Cardiac fibroblast (primary cell): ENCODE measurements around the gene PCED1B.
"Not testable (repeated sequence)": the region's sequence is repeated elsewhere in the genome, so short reads cannot be mapped to it uniquely, and the experiment has no call there.

Experiments
- DNase-seq, 2 donors: peaks; one replicate each; pipeline versions ENCODE4 v3.0.0 to v3.0.0-alpha.2; 2010; ENCODE audit warnings: low read depth in 2 of 2
- H3K4me3 ChIP-seq, 2 donors: replicated peaks in 1 of 2; 1 replicate in 1 of 2; 2 replicates in 1 of 2; pipeline ENCODE4 v1.5.1; 2011; ENCODE audit warnings: low read depth in 2 of 2, low read length in 2 of 2, mild to moderate bottlenecking in 2 of 2, moderate library complexity in 1 of 2
- TF ChIP-seq, protein P1 (sequence below): IDR thresholded peaks from one replicate; pipeline ENCODE4 v1.5.1; 2011; ENCODE audit warnings: low read depth, mild to moderate bottlenecking, low read length, inconsistent platforms

Gene PCED1B

DNA sequence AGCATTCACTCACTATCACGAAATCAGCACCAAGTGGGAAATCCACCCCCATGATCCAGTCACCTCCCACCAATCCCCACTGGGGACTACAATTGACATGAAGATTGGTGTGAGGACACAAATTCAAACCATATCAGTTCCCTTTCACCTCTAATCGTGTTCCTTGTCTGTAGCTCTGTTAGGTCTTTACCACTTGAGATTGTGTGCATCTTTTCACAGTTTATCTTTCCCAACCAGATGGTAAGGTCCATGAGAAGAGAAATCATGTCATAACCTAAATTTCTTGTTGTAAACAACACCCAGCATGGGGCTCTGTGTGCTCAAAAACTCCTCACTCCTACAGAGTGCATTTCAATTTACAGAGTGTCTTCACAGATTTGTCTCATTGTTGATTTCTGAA is 27.1 kb upstream of the PCED1B start:
- TF ChIP-seq, protein P1, sequence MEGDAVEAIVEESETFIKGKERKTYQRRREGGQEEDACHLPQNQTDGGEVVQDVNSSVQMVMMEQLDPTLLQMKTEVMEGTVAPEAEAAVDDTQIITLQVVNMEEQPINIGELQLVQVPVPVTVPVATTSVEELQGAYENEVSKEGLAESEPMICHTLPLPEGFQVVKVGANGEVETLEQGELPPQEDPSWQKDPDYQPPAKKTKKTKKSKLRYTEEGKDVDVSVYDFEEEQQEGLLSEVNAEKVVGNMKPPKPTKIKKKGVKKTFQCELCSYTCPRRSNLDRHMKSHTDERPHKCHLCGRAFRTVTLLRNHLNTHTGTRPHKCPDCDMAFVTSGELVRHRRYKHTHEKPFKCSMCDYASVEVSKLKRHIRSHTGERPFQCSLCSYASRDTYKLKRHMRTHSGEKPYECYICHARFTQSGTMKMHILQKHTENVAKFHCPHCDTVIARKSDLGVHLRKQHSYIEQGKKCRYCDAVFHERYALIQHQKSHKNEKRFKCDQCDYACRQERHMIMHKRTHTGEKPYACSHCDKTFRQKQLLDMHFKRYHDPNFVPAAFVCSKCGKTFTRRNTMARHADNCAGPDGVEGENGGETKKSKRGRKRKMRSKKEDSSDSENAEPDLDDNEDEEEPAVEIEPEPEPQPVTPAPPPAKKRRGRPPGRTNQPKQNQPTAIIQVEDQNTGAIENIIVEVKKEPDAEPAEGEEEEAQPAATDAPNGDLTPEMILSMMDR: no peak
- no peak for DNase-seq
- no peak overlapping the region for H3K4me3 ChIP-seq

DNA sequence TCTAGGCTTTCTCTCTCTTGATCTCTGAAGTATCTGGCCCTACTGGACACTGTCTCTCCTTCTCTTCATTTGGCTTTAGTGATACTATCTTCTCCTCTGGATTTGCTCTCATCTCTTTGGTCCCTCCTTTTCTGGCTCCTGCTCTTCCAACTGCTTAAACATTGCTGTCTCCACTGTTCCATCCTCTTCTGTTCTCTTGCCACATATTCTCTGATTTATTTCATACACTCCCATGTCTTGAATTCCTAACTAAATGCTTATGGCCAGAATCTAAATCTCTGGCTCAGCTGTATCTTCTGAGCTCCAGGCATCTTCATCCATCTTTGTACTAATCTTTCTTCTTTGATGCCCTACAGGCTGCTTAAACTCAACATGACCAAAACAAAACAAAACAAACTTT is 25.5 kb upstream of the PCED1B start:
- TF ChIP-seq, protein P1: no peak
- DNase-seq: no peak
- no peak overlapping the region for H3K4me3 ChIP-seq

DNA sequence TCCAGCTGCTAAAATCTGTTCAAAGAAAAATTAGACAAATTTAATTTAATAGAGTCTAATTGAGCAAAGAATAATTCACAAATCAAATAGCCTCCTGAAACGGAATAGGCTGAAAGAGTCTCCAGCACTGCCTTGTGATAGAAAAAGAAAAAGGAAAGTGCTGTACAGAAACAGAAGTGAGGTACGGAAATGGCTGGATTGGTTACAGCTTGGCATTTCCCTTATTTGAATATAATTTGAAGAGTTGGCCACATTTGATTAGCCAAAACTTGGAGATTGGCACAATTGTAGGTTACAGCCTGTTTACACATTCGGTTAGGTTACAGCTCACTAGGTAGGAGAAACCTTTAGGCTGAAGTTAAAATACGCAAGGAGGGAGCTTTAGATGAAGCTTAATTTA is 24.8 kb upstream of the PCED1B start:
- TF ChIP-seq, protein P1: no peak
- DNase-seq: no peak
- no peak overlapping the region for H3K4me3 ChIP-seq

DNA sequence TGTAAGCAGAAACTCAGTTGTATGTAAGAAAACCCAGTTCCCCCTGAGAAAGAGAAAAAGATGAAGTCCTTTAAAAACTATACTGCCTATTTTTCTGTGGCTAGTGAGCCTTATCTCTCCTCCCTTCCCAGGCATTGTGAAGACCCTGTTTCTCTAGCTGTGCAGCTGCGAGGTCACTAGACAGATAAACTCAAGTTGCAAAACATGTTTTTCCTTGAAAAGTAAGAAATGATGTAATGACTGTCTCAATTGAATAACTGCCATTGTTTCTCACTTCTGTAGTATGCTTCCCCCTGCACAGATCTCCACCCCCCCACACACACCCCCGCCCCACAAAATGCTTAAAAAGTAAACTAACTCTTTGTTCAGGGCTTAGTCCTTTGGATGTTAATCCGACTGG is 23.6 kb upstream of the PCED1B start:
- DNase-seq: peak in 1 of 2 donors; percentile 17
- H3K4me3 ChIP-seq: not testable (repeated sequence)

DNA sequence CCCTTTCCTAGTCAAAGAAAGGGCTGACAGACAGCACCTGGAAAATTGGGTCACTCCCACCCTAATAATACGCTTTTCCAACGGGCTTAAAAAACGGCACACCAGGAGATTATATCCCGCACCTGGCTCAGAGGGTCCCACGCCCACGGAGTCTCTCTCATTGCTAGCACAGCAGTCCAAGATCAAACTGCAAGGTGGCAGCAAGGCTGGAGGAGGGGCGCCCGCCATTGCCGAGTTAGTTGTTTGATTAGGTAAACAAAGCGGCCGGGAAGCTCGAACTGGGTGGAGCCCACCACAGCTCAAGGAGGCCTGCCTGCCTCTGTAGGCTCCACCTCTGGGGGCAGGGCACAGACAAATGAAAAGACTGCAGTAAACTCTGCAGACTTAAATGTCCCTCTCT is 22.5 kb upstream of the PCED1B start:
- DNase-seq, H3K4me3 ChIP-seq: not testable (repeated sequence)

DNA sequence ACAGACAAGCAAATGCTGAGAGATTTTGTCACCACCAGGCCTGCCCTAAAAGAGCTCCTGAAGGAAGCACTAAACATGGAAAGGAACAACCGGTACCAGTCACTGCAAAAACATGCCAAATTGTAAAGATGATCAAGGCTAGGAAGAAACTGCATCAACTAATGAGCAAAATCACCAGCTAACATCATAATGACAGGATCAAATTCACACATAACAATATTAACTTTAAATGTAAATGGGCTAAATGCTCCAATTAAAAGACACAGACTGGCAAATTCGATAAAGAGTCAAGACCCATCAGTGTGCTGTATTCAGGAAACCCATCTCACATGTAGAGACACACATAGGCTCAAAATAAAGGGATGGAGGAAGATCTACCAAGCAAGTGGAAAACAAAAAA is 20.8 kb upstream of the PCED1B start:
- DNase-seq, H3K4me3 ChIP-seq: not testable (repeated sequence)

DNA sequence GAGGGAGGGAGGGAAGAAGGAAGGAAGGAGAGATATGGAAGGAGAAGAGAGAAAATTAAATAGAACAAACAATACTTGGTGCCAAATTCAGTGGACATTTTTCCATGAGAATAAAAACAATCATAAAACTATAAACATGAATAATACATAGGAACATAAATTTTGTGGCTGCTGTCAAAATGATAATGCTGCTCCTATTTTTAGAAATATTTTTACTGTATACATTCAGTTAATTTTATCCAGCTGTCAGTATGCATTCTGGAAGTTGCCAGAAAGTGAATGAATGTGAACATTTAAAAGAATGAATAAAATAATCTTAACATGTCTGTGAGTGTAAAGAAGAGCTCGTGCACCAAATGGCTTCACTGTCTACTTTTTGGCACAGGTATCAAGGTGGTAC is 13.9 kb upstream of the PCED1B start:
- no peak overlapping the region for H3K4me3 ChIP-seq
- DNase-seq: no peak
- TF ChIP-seq, protein P1: no peak

DNA sequence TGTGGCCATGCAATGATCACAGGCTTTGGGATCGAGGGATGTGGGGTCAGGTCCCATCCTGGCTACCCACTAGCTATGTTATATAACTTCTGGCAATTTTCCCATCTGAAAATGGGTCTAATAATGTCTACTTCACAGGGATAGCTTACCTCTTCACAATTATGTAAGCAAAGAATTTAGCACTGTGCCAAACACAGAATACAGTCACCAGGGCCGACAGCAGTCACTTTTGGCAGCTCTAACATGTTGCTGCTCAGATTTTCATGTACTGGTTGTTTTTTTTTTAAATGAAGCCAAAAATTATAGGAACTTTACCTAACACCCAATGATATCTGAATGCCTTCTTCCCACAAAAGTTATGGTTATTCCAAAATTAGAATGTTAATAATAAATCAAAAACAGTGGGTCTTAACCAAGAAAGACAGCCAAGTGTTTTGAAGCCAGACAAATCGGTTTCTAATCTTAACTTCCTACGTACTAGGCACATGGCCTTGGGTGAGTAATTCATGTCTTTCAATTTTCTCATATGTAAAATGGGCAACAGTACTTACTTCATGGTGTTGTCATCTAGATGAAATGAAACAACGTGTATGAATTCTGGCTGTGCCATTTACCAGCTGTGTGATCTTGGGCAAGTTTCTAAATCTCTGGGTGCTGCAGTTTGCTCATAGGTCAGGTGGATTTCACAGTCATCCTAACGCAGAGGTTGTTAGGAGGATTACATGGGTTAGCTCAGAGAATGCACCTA is 13.0 kb upstream of the PCED1B start:
- H3K4me3 ChIP-seq: no peak overlapping the region
- DNase-seq: peak; percentile 37 to 47
- TF ChIP-seq, protein P1: no peak
